KMS-11 (cell line): ENCODE measurements around the gene ELP5.

Experiments
- H2AFZ ChIP-seq: fragments of 200-600 bp; sonication (generic); 2 replicates; pipeline ENCODE4 v1.6.1; 2016; ENCODE audit warnings: antibody characterized with exemption, mixed run types, low read depth
- H3K27ac ChIP-seq: fragments of 200-600 bp; sonication (generic); 2 replicates; pipeline ENCODE4 v1.6.1; 2016; ENCODE audit warnings: mild to moderate bottlenecking, mixed run types
- H3K27me3 ChIP-seq: fragments of 200-600 bp; sonication (generic); 2 replicates; pipeline ENCODE4 v1.6.1; 2017; ENCODE audit warnings: mild to moderate bottlenecking, low read depth, mixed run types, moderate library complexity; ENCODE audit not compliant: insufficient read depth
- H3K36me3 ChIP-seq: fragments of 200-600 bp; sonication (generic); 2 replicates; pipeline ENCODE4 v1.6.1; 2017; ENCODE audit warnings: mild to moderate bottlenecking, mixed run types; ENCODE audit not compliant: insufficient read depth
- H3K4me1 ChIP-seq: fragments of 200-600 bp; sonication (generic); 2 replicates; pipeline ENCODE4 v1.6.1; 2016; ENCODE audit warnings: mild to moderate bottlenecking, low read depth, mixed run types; ENCODE audit not compliant: poor library complexity, severe bottlenecking
- H3K4me2 ChIP-seq: fragments of 200-600 bp; sonication (generic); 2 replicates; pipeline ENCODE4 v1.7.0; 2016; ENCODE audit warnings: mild to moderate bottlenecking, mixed run types
- H3K4me3 ChIP-seq: fragments of 200-600 bp; sonication (generic); IDR thresholded peaks from 2 replicates; pipeline ENCODE4 v1.6.1; 2017; ENCODE audit warnings: low read depth, low read length, mixed read lengths; ENCODE audit not compliant: insufficient read depth
- H3K79me2 ChIP-seq: fragments of 200-600 bp; sonication (generic); 2 replicates; pipeline ENCODE4 v1.6.1; 2016; ENCODE audit warnings: low read depth, mixed run types; ENCODE audit not compliant: insufficient read depth
- H3K9ac ChIP-seq: fragments of 200-600 bp; sonication (generic); 2 replicates; pipeline ENCODE4 v1.6.1; 2016; ENCODE audit warnings: mild to moderate bottlenecking, mixed run types
- H4K20me1 ChIP-seq: fragments of 200-600 bp; sonication (generic); 2 replicates; pipeline ENCODE4 v1.6.1; 2016; ENCODE audit warnings: mild to moderate bottlenecking, mixed run types; ENCODE audit not compliant: insufficient read depth
- CTCF ChIP-seq: fragments of 200-600 bp; sonication (generic); conservative IDR thresholded peaks from 2 replicates; pipeline ENCODE4 v1.6.1; 2017; ENCODE audit warnings: low read depth, mild to moderate bottlenecking, antibody characterized with exemption, low read length, moderate library complexity, mixed read lengths

The ELP5 gene

GRCh38 chr17:7205561-7205960, 46.5 kb upstream of the ELP5 start:
- Histone ChIP-seq H4K20me1 (no peaks in the 10 kb centered on the region), H3K9ac (no peak overlapping the region), H3K79me2 (no peaks in the 10 kb centered on the region), H3K4me3 (no peak overlapping the region), H3K36me3 (no peaks in the 10 kb centered on the region), H3K27me3 (no peaks in the 10 kb centered on the region), H2AFZ (no peak overlapping the region; the same call in 1 of the 2 replicates), H3K4me1 (no peaks in the 10 kb centered on the region), H3K4me2 (peak overlapping the region; percentile 17; the same call in 1 of the 2 replicates), H3K27ac (no peak overlapping the region)
- no peak for TF ChIP-seq CTCF

- Histone ChIP-seq H3K27me3 (no peaks in the 10 kb centered on the region), H3K4me1 (no peaks in the 10 kb centered on the region), H3K36me3 (no peaks in the 10 kb centered on the region), H3K4me2 (no peak overlapping the region), H3K4me3 (no peak overlapping the region), H3K9ac (no peak overlapping the region), H4K20me1 (no peaks in the 10 kb centered on the region), H3K79me2 (no peaks in the 10 kb centered on the region), H3K27ac (no peak overlapping the region), H2AFZ (no peak overlapping the region)
- TF ChIP-seq CTCF: no peak
Observed at GRCh38 chr17:7207120-7208001, 44.7 kb upstream of the ELP5 start.

GRCh38 chr17:7208027-7208571, 43.9 kb upstream of the ELP5 start:
- no peak for TF ChIP-seq CTCF
- Histone ChIP-seq H3K27ac (no peak overlapping the region), H3K9ac (no peak overlapping the region), H3K79me2 (no peaks in the 10 kb centered on the region), H4K20me1 (no peaks in the 10 kb centered on the region), H2AFZ (no peak overlapping the region), H3K4me3 (no peak overlapping the region), H3K36me3 (no peaks in the 10 kb centered on the region), H3K4me1 (no peaks in the 10 kb centered on the region), H3K27me3 (no peaks in the 10 kb centered on the region), H3K4me2 (no peak overlapping the region)

GRCh38 chr17:7208754-7209460, 43.1 kb upstream of the ELP5 start:
- Histone ChIP-seq H4K20me1 (no peaks in the 10 kb centered on the region), H3K9ac (no peak overlapping the region)

More at GRCh38 chr17:7208754-7209460, 43.1 kb upstream of the ELP5 start:
- H3K4me3 ChIP-seq: no peak overlapping the region
- TF ChIP-seq CTCF: no peak
- no peaks in the 10 kb centered on the region for H3K27me3 ChIP-seq
- no peaks in the 10 kb centered on the region for H3K36me3 ChIP-seq
- H3K79me2 ChIP-seq: no peaks in the 10 kb centered on the region
- no peaks in the 10 kb centered on the region for H3K4me1 ChIP-seq
- H2AFZ ChIP-seq: no peak overlapping the region
- H3K27ac ChIP-seq: no peak overlapping the region
- H3K4me2 ChIP-seq: no peak overlapping the region
